Central memory CD4-positive, alpha-beta T cell (primary cell): ENCODE data around the gene CD96.
"Not testable (repeated sequence)": the region's sequence is repeated elsewhere in the genome, so short reads cannot be mapped to it uniquely, and the experiment has no call there.

ENCODE experiments used
- DNase-seq: peaks from one replicate; pipeline ENCODE4 v3.0.0; 2022

The CD96 gene

GRCh38 chr3:111561902-111562301 lies 19.9 kb downstream of the CD96 start:
- DNase-seq, result not testable (repeated sequence)

- DNase-seq, result no peak
Observed at GRCh38 chr3:111566844-111567243, 24.8 kb downstream of the CD96 start.

- no peak for DNase-seq
Observed at GRCh38 chr3:111568355-111568754, 26.4 kb downstream of the CD96 start.

- DNase-seq, result no peak
Observed at GRCh38 chr3:111568911-111569310, 26.9 kb downstream of the CD96 start.

- no peak for DNase-seq
Observed at GRCh38 chr3:111570404-111571030, 28.5 kb downstream of the CD96 start.

GRCh38 chr3:111571282-111571681 lies 29.3 kb downstream of the CD96 start:
- DNase-seq, result no peak

GRCh38 chr3:111571907-111572460 lies 30.0 kb downstream of the CD96 start:
- DNase-seq, result no peak

- DNase-seq, result no peak
Observed at GRCh38 chr3:111577113-111577512, 35.1 kb downstream of the CD96 start.

GRCh38 chr3:111577798-111578685 lies 36.0 kb downstream of the CD96 start:
- peak; percentile 19 for DNase-seq

GRCh38 chr3:111578867-111579266 lies 36.9 kb downstream of the CD96 start:
- DNase-seq, result no peak

GRCh38 chr3:111579495-111579894 lies 37.5 kb downstream of the CD96 start:
- no peak for DNase-seq

GRCh38 chr3:111581403-111582119 lies 39.6 kb downstream of the CD96 start:
- DNase-seq, result no peak

GRCh38 chr3:111582120-111582474 lies 40.1 kb downstream of the CD96 start:
- DNase-seq, result no peak

- no peak for DNase-seq
Observed at GRCh38 chr3:111584744-111585143, 42.7 kb downstream of the CD96 start.

GRCh38 chr3:111585217-111585616 lies 43.2 kb downstream of the CD96 start:
- no peak for DNase-seq

- DNase-seq, result no peak
Observed at GRCh38 chr3:111588527-111588926, 46.5 kb downstream of the CD96 start.

- DNase-seq, result no peak
Observed at GRCh38 chr3:111589303-111590142, 47.5 kb downstream of the CD96 start.

GRCh38 chr3:111590143-111590491 lies 48.1 kb downstream of the CD96 start:
- DNase-seq, result no peak

GRCh38 chr3:111591555-111591954 lies 49.6 kb downstream of the CD96 start:
- DNase-seq, result no peak

GRCh38 chr3:111592143-111592542 lies 50.1 kb downstream of the CD96 start:
- DNase-seq, result no peak

- no peak for DNase-seq
Observed at GRCh38 chr3:111592936-111593335, 50.9 kb downstream of the CD96 start.

- no peak for DNase-seq
Observed at GRCh38 chr3:111593666-111594065, 51.7 kb downstream of the CD96 start.

GRCh38 chr3:111594205-111594604 lies 52.2 kb downstream of the CD96 start:
- no peak for DNase-seq
